H1 (cell line): ENCODE measurements around the gene FBXO41.

Experiments
- ASH2L ChIP-seq: fragments of 200-600, 300-600 bp; sonication (generic); IDR thresholded peaks from one replicate; pipeline ENCODE4 v1.7.1; 2017; ENCODE audit warnings: low read length
- TF ChIP-seq, protein P1 (sequence below), 3 experiments: IDR thresholded peaks; 1 replicate in 2 of 3; 2 replicates in 1 of 3; pipeline versions ENCODE4 v1.5.1 to v1.6.1; 2011; ENCODE audit warnings: low read length in 3 of 3, mild to moderate bottlenecking in 3 of 3, inconsistent platforms in 2 of 3, low read depth in 1 of 3, moderate library complexity in 1 of 3; ENCODE audit not compliant: insufficient read depth in 1 of 3; ENCODE audit errors: control extremely low read depth in 1 of 3

GRCh38 chr2:73233154-73233931 lies 50.9 kb downstream of the FBXO41 start, which contains the start of gene PRADC1:
- no peak for TF ChIP-seq ASH2L
- TF ChIP-seq, protein P1, sequence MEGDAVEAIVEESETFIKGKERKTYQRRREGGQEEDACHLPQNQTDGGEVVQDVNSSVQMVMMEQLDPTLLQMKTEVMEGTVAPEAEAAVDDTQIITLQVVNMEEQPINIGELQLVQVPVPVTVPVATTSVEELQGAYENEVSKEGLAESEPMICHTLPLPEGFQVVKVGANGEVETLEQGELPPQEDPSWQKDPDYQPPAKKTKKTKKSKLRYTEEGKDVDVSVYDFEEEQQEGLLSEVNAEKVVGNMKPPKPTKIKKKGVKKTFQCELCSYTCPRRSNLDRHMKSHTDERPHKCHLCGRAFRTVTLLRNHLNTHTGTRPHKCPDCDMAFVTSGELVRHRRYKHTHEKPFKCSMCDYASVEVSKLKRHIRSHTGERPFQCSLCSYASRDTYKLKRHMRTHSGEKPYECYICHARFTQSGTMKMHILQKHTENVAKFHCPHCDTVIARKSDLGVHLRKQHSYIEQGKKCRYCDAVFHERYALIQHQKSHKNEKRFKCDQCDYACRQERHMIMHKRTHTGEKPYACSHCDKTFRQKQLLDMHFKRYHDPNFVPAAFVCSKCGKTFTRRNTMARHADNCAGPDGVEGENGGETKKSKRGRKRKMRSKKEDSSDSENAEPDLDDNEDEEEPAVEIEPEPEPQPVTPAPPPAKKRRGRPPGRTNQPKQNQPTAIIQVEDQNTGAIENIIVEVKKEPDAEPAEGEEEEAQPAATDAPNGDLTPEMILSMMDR (IDR thresholded peaks at IDR 0.05; ENCODE audit: control extremely low read depth in 1 of 3, insufficient read depth in 1 of 3, low read depth in 1 of 3, low read length in 3 of 3) = no peak
